NCI-H146 treated with DMSO at 0.1 percent for 48 hours (cell line): Measurements from ENCODE around the gene GALNS.

Experiments used
- DNase-seq: peaks from one replicate; lab custom pipeline; 2025; ENCODE audit not compliant: unreplicated experiment; lab: John Stamatoyannopoulos, UW

The GALNS gene

DNA sequence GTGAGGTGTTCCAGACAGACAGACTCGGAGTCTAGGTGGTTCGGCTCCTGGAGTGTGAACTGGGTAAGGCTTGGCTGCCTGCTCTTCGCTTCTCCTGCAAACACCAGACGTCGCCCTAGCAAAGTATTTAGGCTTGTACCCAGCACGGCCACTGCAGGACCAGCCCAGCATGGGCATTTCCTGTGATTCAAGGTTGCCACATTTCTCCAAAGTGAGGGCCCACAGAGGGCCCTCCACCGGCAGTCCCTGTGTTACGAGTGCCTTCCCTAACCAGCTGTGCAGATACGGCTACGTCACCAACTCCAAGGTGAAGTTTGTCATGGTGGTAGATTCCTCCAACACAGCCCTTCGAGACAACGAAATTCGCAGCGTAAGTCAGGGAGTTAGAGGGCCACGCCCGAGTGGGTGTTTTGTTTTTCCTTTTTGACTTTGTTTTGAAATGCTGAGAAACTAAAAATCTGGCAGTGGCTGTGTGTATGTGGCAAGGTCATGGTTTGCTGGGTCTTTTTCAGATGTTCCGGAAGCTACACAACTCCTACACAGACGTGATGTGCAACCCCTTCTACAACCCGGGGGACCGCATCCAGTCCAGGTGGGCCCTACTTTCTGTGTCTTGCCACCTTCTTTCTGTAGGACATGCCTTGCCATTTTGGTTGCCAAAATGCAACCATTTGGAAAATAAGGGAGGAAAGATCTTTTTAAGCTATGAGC lies 2.8 kb upstream of the GALNS start:
- DNase-seq, result no peak

- peak; percentile 6 for DNase-seq
Measured at GRCh38 chr16:88857728-88858339, 1.1 kb upstream of the GALNS start.

DNA sequence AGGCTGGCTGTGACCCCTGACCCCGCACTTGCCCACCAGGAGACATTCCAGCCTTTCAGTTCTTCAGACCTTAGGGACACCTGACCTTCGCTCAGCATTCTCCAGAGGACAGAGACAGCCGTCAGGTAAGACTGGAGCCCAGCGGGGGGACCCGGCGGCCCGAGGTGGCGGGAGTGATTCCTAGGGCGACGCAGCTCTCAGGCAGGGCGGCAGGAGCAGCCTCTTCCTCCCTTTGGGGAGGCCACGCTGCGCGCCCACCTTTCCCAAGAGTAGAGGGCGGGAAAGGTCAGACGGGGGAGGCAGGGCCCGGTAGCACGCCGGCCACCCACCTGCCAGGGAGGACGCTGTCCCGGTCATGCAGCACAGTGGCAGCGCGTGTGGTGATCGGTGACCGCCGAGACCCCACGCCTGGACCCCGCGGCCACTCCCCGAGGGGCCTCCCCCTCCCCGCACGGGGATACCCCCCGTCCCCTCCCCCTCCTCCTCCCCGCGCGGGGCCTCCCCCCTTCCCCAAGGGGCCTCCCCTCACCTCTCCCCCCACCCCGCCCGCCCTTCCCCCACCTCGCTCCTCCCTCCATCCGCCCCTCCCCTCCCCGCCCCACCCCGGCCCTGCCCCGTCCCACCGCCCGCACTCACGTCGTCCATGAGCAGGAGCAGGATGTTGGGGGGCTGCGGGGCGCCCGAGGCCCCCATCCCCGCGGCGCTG lies 472 bp downstream of the GALNS start:
- DNase-seq, result no peak

DNA sequence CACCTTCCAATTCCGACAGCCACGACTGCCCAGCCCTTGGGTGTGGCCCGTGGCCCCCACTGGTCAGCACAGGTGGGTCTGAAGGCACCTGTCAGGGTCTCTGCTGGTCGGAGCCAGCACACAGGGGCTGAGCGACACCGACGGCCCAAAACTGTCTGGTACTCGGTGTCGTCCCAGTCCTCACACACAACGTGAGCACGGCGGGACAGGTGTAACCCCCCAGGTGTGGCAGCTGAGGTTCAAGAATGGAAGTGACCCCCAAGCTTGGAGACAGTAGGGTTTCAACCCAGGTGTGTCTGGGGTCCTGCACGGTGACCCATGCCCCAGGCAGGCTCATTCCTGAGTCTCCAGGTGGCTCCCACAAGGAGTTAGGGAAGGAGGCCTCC lies 1.0 kb downstream of the GALNS start:
- no peak for DNase-seq

GRCh38 chr16:88855176-88855575 lies 1.6 kb downstream of the GALNS start:
- DNase-seq, result no peak

GRCh38 chr16:88854306-88855111 lies 2.2 kb downstream of the GALNS start:
- no peak for DNase-seq

DNA sequence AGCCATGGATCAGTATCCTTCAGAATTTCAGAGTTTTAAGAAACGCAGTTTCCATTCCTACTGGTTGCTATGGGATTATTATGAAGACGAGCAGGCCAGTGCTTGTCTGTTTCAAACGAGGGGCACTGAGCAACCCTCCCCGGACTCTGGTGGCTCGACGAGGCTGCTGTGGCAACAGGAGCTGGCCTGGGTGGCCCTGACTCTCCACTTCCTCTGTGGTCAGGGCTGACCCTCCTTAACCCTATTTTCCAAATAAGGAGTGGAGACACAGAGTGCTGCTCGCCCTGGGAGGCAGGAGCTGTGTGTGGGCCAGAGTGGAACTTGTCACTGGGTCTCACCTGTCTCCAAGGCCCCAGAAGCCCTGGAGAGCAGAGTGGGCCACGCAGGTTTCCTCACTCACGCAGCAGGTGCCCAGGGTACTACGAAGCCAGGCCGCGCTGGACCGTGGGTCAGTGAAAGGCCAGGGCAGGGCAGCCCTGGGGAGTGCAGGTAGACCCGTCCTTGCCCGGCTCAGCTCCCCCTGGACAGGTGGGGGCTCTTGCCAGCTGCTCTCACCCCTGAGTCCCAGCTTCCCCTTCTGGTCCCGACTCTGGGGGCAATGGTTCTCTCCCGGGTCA lies 3.3 kb downstream of the GALNS start:
- no peak for DNase-seq

DNA sequence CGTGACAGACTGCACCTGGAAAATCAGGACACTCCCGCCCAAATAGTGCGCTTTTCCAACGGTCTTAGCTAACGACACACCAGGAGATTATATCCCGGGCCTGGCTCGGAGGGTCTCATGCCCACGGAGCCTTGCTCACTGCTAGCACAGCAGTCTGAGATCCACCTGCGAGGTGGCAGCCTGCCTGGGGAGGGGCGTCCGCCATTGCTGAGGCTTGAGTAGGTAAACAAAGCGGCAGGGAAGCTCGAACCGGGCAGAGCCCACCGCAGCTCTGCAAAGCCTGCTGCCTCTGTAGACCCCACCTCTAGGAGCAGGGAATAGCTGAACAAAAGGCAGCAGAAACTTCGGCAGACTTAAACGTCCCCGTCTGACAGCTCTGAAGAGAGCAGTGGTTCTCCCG lies 5.1 kb downstream of the GALNS start:
- no peak for DNase-seq

DNA sequence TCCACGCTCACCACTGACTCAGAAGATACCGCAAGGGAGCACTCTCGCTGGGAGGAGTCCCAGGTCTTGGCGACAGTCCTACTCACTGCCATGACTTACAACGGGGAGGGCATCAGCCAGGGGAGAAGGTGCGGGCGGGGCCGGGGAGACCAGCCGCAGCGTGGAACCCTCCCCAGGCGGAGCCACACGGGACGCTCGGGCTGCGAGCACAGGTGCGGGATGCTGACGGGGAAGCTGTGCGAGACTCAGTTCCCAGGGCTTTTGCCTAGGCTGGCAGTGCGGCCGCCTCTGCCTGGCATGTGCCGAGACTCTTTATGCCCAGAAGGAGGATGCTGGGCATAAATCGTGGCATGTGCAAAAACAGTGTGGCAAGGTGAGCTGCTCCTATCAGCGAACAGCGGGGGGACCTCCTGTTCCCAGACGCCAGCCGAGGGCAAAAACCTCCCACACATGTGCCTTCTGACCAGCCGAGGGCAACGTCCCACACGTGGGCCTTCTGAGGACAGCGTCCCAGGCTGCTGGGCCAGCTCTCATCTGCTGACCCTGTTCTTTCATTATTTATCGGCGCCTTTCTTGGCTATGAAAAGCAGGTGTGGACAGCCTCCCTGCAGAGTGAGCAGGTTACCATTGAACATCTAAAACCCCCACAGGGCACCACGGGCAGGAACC lies 6.1 kb downstream of the GALNS start:
- DNase-seq, result no peak

DNA sequence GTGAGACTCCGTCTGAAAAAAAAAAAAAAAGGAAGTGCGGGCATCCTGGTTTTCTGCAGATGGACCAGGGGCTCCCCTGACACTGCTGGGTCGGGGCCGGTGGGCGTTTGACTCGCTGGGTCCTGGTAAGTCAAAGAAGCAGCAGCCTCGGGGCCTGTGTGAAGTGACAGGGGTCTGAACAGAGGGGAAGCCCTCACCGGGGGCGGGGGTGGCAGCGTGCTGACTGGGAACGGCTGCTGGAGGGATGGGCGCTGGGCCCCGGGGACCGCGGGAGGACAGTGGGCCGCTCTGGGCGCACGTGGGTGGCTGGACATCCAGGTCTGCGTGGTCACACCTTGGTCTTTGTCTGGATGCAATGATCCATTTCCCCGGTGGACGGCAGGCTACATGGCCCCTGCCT lies 8.2 kb downstream of the GALNS start:
- DNase-seq, result no peak

- DNase-seq, result no peak
Measured at GRCh38 chr16:88847654-88848053, 9.1 kb downstream of the GALNS start.

- no peak for DNase-seq
Measured at GRCh38 chr16:88846088-88846487, 10.7 kb downstream of the GALNS start.

- no peak for DNase-seq
Measured at GRCh38 chr16:88844419-88845036, 12.2 kb downstream of the GALNS start.

GRCh38 chr16:88843256-88843655 lies 13.5 kb downstream of the GALNS start:
- no peak for DNase-seq

- DNase-seq, result no peak
Measured at GRCh38 chr16:88842806-88843205, 13.9 kb downstream of the GALNS start.

DNA sequence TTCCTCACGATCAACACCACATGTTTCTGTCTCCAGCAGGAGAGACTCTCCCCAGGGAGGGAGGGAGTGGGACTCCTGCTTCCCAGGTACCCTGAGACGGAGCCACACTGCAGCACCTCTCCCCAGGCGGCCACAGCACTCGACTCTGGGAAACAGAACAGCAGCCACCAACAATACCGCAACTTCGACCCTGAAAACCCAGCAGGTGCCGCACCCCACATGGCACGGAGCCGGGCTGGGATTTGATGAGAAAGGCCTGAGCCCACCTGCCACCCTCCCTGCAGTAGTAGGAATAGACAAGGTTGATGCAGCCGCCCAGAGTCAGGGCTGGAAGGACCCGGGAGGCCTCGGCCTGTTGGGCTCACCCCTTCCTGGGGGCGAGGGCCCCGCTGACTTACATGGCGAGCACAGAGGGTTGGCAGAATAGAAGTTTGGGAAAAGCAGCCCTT lies 14.4 kb downstream of the GALNS start:
- DNase-seq, result no peak

- DNase-seq, result no peak
Measured at GRCh38 chr16:88841521-88842307, 15.0 kb downstream of the GALNS start.

DNA sequence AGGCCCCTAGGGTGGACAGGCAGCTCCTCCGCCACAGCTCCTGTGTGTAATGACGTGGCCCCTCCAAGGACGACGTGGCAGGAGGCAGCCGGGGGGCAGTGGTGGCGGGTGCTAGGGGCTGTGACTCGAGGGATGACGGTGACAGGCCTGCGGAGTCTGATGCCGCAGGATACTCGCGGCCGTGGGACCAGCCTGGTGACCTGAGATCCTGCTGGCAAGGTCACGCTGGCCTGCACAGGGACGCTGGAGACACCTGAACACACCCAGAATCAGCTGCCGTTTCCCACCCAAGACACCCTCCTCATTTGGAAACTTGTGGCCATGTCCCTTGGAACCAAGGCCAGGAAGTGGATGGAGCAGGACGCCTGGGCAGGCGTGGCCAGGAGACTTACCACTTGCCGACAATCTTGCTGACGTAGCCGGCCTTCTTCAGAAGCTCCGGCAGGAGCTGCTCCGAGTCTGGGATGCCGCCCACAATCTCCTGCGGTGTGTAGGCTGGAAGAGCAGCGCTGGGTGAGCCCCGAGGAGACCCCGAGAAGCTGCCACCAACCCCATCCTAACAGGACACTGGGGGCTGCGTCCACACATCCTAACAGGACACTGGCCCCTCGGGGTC lies 16.0 kb downstream of the GALNS start:
- no peak for DNase-seq
